HEK293T (cell line): Measurements from ENCODE around the gene TDRD1.
"Not testable (repeated sequence)": the region's sequence is repeated elsewhere in the genome, so short reads cannot be mapped to it uniquely, and the experiment has no call there.

Experiments used
- CTCF ChIA-PET: fragments of 350-600 bp; formaldehyde crosslinking; extraction: SDS; loops from one replicate; lab custom pipeline; 2021; ENCODE audit warnings: antibody characterized with exemption, inconsistent platforms; lab: Yijun Ruan, JAX
- POLR2A ChIA-PET: fragments of 350-600 bp; formaldehyde crosslinking; extraction: SDS; loops from one replicate; lab custom pipeline; 2020; ENCODE audit warnings: antibody characterized with exemption, inconsistent platforms; lab: Yijun Ruan, JAX
- DNase-seq: peaks from one replicate; pipeline ENCODE4 v3.0.0; 2012; ENCODE audit warnings: mixed read lengths; ENCODE audit errors: extremely low spot score
- ARNT ChIP-seq: fragments of 450-650 bp; IDR thresholded peaks from 2 replicates; pipeline ENCODE4 v1.6.1; 2017; ENCODE audit warnings: mild to moderate bottlenecking
- BHLHE40 ChIP-seq: fragments of 450-650 bp; IDR thresholded peaks from 2 replicates; pipeline ENCODE4 v1.6.1; 2016; ENCODE audit warnings: mild to moderate bottlenecking, moderate library complexity, borderline replicate concordance
- CTBP1 ChIP-seq: fragments of 450-650 bp; IDR thresholded peaks from 2 replicates; pipeline ENCODE4 v1.6.1; 2016; ENCODE audit warnings: borderline replicate concordance
- ELF4 ChIP-seq: fragments of 450-650 bp; IDR thresholded peaks from 2 replicates; pipeline ENCODE4 v1.6.1; 2017; ENCODE audit warnings: antibody characterized with exemption
- FOXA1 ChIP-seq: fragments of 450-650 bp; IDR thresholded peaks from 2 replicates; pipeline ENCODE4 v1.6.1; 2016; ENCODE audit warnings: mild to moderate bottlenecking
- FOXK2 ChIP-seq: fragments of 450-650 bp; IDR thresholded peaks from 2 replicates; pipeline ENCODE4 v1.6.1; 2016; ENCODE audit warnings: mild to moderate bottlenecking
- FOXM1 ChIP-seq: fragments of 450-650 bp; IDR thresholded peaks from 2 replicates; pipeline ENCODE4 v1.6.1; 2017; ENCODE audit warnings: mild to moderate bottlenecking, borderline replicate concordance
- HDGF ChIP-seq: fragments of 450-650 bp; IDR thresholded peaks from 2 replicates; pipeline ENCODE4 v1.6.1; 2017; ENCODE audit warnings: antibody characterized with exemption, borderline replicate concordance
- L3MBTL2 ChIP-seq: fragments of 450-650 bp; conservative IDR thresholded peaks from 2 replicates; pipeline ENCODE4 v1.6.1; 2016; ENCODE audit warnings: mild to moderate bottlenecking
- LEF1 ChIP-seq: fragments of 450-650 bp; IDR thresholded peaks from 2 replicates; pipeline ENCODE4 v1.6.1; 2017; ENCODE audit warnings: mild to moderate bottlenecking, borderline replicate concordance
- NFRKB ChIP-seq: fragments of 450-650 bp; IDR thresholded peaks from 2 replicates; pipeline ENCODE4 v1.6.1; 2016; ENCODE audit warnings: mild to moderate bottlenecking, moderate library complexity
- PKNOX1 ChIP-seq: fragments of 450-650 bp; IDR thresholded peaks from 2 replicates; pipeline ENCODE4 v1.6.1; 2016
- SP1 ChIP-seq: fragments of 450-650 bp; IDR thresholded peaks from 2 replicates; pipeline ENCODE4 v1.6.1; 2017
- SUZ12 ChIP-seq: fragments of 450-650 bp; IDR thresholded peaks from 2 replicates; pipeline ENCODE4 v1.6.1; 2016; ENCODE audit warnings: mild to moderate bottlenecking
- TARDBP ChIP-seq: fragments of 450-650 bp; IDR thresholded peaks from 2 replicates; pipeline ENCODE4 v1.6.1; 2016
- ZNF384 ChIP-seq: fragments of 450-650 bp; IDR thresholded peaks from 2 replicates; pipeline ENCODE4 v1.6.1; 2016

TDRD1 gene

GRCh38 chr10:114143160-114143559 lies 36.0 kb upstream of the TDRD1 start:
- ChIA-PET POLR2A (no interaction called here), CTCF (no interaction called here)
- TF ChIP-seq ARNT, result no peak
- DNase-seq, result no peak

- POLR2A ChIA-PET, CTCF ChIA-PET, DNase-seq: not testable (repeated sequence)
Observed at GRCh38 chr10:114149476-114149875, 29.7 kb upstream of the TDRD1 start.

- DNase-seq, result no peak
- ChIA-PET CTCF (no interaction called here), POLR2A (no interaction called here)
- TF ChIP-seq ARNT, result no peak
- no peak for TF ChIP-seq FOXA1
- no peak for TF ChIP-seq BHLHE40
- no peak for TF ChIP-seq ZNF384
- no peak for TF ChIP-seq HDGF
- TF ChIP-seq FOXK2, result no peak
- TF ChIP-seq NFRKB, result no peak
- no peak for TF ChIP-seq FOXM1
- no peak for TF ChIP-seq TARDBP
- no peak for TF ChIP-seq CTBP1
- TF ChIP-seq ELF4, result no peak
- TF ChIP-seq LEF1, result no peak
- TF ChIP-seq PKNOX1, result no peak
- TF ChIP-seq SP1, result no peak
- no peak for TF ChIP-seq SUZ12
- TF ChIP-seq L3MBTL2, result no peak
Observed at GRCh38 chr10:114151486-114151885, 27.7 kb upstream of the TDRD1 start.

GRCh38 chr10:114151892-114152291 lies 27.3 kb upstream of the TDRD1 start:
- TF ChIP-seq CTBP1, result no peak
- no peak for TF ChIP-seq L3MBTL2
- no peak for TF ChIP-seq SP1
- TF ChIP-seq SUZ12, result no peak
- no peak for TF ChIP-seq ARNT
- no peak for TF ChIP-seq ZNF384
- TF ChIP-seq FOXM1, result no peak
- no peak for TF ChIP-seq NFRKB
- no peak for TF ChIP-seq ELF4
- TF ChIP-seq LEF1, result no peak
- TF ChIP-seq HDGF, result no peak
- no peak for TF ChIP-seq FOXK2
- CTCF ChIA-PET, result no interaction called here
- POLR2A ChIA-PET, result no interaction called here
- no peak for DNase-seq

GRCh38 chr10:114157912-114158311 lies 21.2 kb upstream of the TDRD1 start:
- CTCF ChIA-PET, result interaction anchor here (0.9 kb wide), 1 partner anchor 410 kb away, joined by 3 read pairs; no protein-coding TSS in a partner anchor
- TF ChIP-seq PKNOX1 (no peak), CTBP1 (no peak), ZNF384 (no peak), TARDBP (no peak), ELF4 (no peak), FOXK2 (no peak), SUZ12 (no peak), BHLHE40 (no peak), FOXM1 (no peak), HDGF (no peak), LEF1 (no peak), FOXA1 (no peak), NFRKB (no peak), ARNT (no peak), L3MBTL2 (no peak), SP1 (no peak)
- no peak for DNase-seq
- POLR2A ChIA-PET, result no interaction called here

- no peak for TF ChIP-seq BHLHE40
- TF ChIP-seq CTBP1, result no peak
- TF ChIP-seq L3MBTL2, result no peak
- no peak for TF ChIP-seq ZNF384
- TF ChIP-seq ELF4, result no peak
- TF ChIP-seq SUZ12, result no peak
- no peak for TF ChIP-seq PKNOX1
- no peak for TF ChIP-seq LEF1
- no peak for TF ChIP-seq FOXK2
- POLR2A ChIA-PET, result interaction anchor here (1.1 kb wide), 1 partner anchor 11 kb away, joined by 5 read pairs; the partner anchor contains the start of gene CCDC186
- no peak for DNase-seq
- CTCF ChIA-PET, result no interaction called here
Observed at GRCh38 chr10:114163062-114163461, 16.1 kb upstream of the TDRD1 start.

- ChIA-PET CTCF (no interaction called here), POLR2A (no interaction called here)
Observed at GRCh38 chr10:114166043-114166442, 13.1 kb upstream of the TDRD1 start.

More at GRCh38 chr10:114166043-114166442, 13.1 kb upstream of the TDRD1 start:
- TF ChIP-seq TARDBP (no peak), FOXM1 (no peak), NFRKB (no peak), FOXA1 (no peak), HDGF (no peak), ARNT (no peak), ELF4 (no peak), SP1 (no peak), PKNOX1 (no peak), SUZ12 (no peak), ZNF384 (no peak), FOXK2 (no peak), CTBP1 (no peak), BHLHE40 (no peak), L3MBTL2 (no peak)
- DNase-seq, result no peak
